Left ventricle myocardium inferior (tissue), 1 donor: ENCODE results near the gene DAND5. TPM values are rescaled to one million over a fixed set of nuclear protein-coding genes. Genes with fewer than 3 reads are reported as not detected.

Experiments used
- DNase-seq: peaks from one replicate; pipeline ENCODE4 v3.0.0-alpha.2; 2020
- H3K27ac ChIP-seq: fragments of 200-600 bp; replicated peaks from 2 replicates; pipeline ENCODE4 v1.8.0; 2021
- H3K27me3 ChIP-seq: fragments of 200-600 bp; 2 replicates; pipeline ENCODE4 v1.8.0; 2021; ENCODE audit warnings: low read depth
- H3K36me3 ChIP-seq: fragments of 200-600 bp; 2 replicates; pipeline ENCODE4 v1.8.0; 2021
- H3K4me1 ChIP-seq: fragments of 200-600 bp; 2 replicates; pipeline ENCODE4 v1.8.0; 2021
- H3K4me3 ChIP-seq: fragments of 200-600 bp; 2 replicates; pipeline ENCODE4 v1.8.0; 2021; ENCODE audit warnings: mild to moderate bottlenecking, moderate library complexity
- H3K9me3 ChIP-seq: fragments of 200-600 bp; replicated peaks from 2 replicates; pipeline ENCODE4 v1.8.0; 2021
- intact Hi-C: fragments of 100-400 bp; cut with micrococcal nuclease; formaldehyde crosslinking; loops from one replicate; pipeline ENCODE4 v1.11.0; 2022
- total RNA-seq: library from RNA; stranded (reverse); fragmentation: NEBNext Ultra II Directional; extraction: Animal tissue kit (Norgen Biotek cat#: 25700); gene quantifications from one replicate; pipeline ENCODE4 v1.2.1, GENCODE V29; 2021
- TF ChIP-seq, protein P1 (sequence below): fragments of 200-600 bp; IDR thresholded peaks from 2 replicates; pipeline ENCODE4 v1.8.0; 2021; ENCODE audit warnings: antibody characterized with exemption, mild to moderate bottlenecking, borderline replicate concordance
- donor health status: DM: no; HTN: yes; CAD: no; lungs with severe emphysema.

The DAND5 gene
- total RNA-seq, 1 donor from 2014 or later = 12.7 TPM

DNA sequence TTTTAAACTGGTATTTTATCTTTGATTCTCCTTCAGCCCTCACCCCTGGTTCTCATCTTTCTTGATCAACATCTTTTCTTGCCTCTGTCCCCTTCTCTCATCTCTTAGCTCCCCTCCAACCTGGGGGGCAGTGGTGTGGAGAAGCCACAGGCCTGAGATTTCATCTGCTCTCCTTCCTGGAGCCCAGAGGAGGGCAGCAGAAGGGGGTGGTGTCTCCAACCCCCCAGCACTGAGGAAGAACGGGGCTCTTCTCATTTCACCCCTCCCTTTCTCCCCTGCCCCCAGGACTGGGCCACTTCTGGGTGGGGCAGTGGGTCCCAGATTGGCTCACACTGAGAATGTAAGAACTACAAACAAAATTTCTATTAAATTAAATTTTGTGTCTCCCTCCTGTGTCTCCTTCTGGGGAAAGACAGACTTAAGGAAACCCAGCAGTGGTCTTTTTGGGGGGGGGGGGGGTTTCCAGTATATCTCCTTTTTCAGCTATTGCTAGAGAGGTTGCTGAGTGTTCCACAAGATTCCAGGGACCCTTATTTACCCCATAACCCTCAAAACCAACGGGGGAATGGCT lies 25.2 kb upstream of the DAND5 start:
- intact Hi-C loops = no loop called here
- Histone ChIP-seq H3K9me3 (no peaks in the 10 kb centered on the region), H3K36me3 (peaks cover 78% of the 10 kb centered on the region), H3K27me3 (no peaks in the 10 kb centered on the region), H3K27ac (no peak overlapping the region), H3K4me3 (no peak overlapping the region), H3K4me1 (peaks cover 85% of the 10 kb centered on the region)
- TF ChIP-seq, protein P1, sequence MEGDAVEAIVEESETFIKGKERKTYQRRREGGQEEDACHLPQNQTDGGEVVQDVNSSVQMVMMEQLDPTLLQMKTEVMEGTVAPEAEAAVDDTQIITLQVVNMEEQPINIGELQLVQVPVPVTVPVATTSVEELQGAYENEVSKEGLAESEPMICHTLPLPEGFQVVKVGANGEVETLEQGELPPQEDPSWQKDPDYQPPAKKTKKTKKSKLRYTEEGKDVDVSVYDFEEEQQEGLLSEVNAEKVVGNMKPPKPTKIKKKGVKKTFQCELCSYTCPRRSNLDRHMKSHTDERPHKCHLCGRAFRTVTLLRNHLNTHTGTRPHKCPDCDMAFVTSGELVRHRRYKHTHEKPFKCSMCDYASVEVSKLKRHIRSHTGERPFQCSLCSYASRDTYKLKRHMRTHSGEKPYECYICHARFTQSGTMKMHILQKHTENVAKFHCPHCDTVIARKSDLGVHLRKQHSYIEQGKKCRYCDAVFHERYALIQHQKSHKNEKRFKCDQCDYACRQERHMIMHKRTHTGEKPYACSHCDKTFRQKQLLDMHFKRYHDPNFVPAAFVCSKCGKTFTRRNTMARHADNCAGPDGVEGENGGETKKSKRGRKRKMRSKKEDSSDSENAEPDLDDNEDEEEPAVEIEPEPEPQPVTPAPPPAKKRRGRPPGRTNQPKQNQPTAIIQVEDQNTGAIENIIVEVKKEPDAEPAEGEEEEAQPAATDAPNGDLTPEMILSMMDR = no peak
- DNase-seq = no peak

- intact Hi-C loops = no loop called here
- H3K27me3 ChIP-seq = no peaks in the 10 kb centered on the region
- peak within 1 kb of the TSS; percentile 98 for H3K4me3 ChIP-seq
- TF ChIP-seq, protein P1 = no peak
- no peaks in the 10 kb centered on the region for H3K9me3 ChIP-seq
- peak within 1 kb of the TSS; percentile 96 for H3K27ac ChIP-seq
- peaks cover 78% of the 10 kb centered on the region for H3K36me3 ChIP-seq
- peak; percentile 98 for DNase-seq
- H3K4me1 ChIP-seq = peaks cover 81% of the 10 kb centered on the region
These were observed 23.8 kb upstream of the DAND5 start, which contains the start of gene RAD23A for GRCh38 chr19:12945479-12946091. Gene RAD23A (plus strand): TSS chr19:12945862. CDS start chr19:12945949, 87 bp downstream.

DNA sequence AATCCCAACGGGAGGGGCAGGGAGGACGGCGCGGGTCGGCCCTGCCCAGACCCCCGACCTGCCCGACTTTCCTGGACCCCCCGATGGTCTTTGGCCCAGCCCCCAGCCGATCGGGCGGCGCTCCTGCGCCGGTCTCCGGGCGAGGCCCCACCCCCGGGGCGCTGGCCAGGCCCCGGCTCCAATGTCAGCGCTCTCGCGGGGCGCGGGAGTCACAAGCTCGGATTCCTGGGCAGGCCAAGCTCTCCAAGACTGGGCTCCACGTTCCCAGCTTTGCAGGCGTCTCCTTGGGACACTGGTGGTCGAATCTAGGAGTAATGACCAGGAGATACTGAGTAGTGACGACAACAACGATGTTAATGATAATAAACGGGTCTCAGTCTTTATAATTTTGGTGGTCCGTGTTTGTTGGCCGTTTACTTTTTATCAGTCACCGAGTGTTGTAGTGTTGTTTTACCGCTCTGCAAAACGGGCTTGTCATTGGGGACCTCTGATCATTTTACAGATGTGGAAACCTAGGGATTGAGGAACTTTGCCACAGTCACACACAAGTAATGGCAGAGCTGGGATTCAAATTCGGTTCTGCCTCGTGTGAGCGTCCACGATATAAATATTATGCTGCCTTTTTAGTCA lies 23.2 kb upstream of the DAND5 start:
- H3K9me3 ChIP-seq = no peaks in the 10 kb centered on the region
- H3K4me3 ChIP-seq = peak overlapping the region; percentile 98
- peak overlapping the region; percentile 96 for H3K27ac ChIP-seq
- H3K4me1 ChIP-seq = peaks cover 75% of the 10 kb centered on the region
- peak; percentile 62 for DNase-seq
- no peaks in the 10 kb centered on the region for H3K27me3 ChIP-seq
- intact Hi-C loops = no loop called here
- TF ChIP-seq, protein P1 = no peak
- H3K36me3 ChIP-seq = peaks cover 78% of the 10 kb centered on the region

DNA sequence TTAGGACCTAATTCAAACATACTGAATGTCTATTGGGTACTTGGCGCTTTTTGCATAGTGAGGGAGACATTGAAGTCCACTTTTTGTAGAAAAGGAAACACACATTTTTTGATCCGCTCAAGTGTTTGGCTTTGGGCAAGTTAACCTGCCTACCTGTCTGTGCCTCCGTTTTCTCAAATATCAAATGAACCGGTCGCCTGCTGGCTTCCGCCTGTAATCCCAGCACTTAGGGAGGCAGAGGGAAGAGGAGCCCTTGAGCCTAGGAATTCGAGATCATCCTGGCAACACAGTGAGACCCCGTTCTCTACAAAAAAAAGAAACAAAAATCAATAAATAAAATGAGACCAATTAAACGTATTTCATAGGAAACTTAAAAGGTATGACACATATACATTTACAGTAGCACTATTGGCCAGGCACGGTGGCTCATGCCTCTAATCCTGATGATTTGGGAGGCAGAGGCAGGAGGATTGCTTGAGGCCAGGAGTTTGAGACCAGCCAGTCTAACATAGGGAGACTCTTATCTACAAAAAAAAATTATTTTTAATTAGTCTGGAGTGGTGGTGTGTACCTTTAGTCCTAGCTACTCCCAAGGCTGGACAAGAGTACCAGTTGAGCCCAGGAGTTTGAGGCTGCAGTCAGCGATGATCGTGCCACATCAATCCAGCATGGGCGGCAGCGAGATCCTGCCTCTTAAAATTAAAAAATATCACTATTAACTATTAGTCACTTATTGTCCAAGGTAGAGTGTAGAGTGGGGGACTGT lies 22.5 kb upstream of the DAND5 start:
- Histone ChIP-seq H3K4me3 (peak overlapping the region; percentile 98), H3K36me3 (peaks cover 78% of the 10 kb centered on the region), H3K9me3 (no peaks in the 10 kb centered on the region), H3K4me1 (peaks cover 73% of the 10 kb centered on the region), H3K27ac (peak overlapping the region; percentile 96), H3K27me3 (no peaks in the 10 kb centered on the region)
- DNase-seq = no peak
- intact Hi-C loops = no loop called here
- TF ChIP-seq, protein P1 = no peak
